ENCODE measurements around the gene ALKBH3.

The ALKBH3 gene

GRCh38 chr11:43962383-43963278 lies 82.0 kb downstream of the ALKBH3 start:
- no peak for DNase-seq (ENCODE audit: low read depth in 2 of 2)

- no peak for DNase-seq (ENCODE audit: low read depth in 2 of 2)
Measured at GRCh38 chr11:43963279-43963620, 82.6 kb downstream of the ALKBH3 start.

GRCh38 chr11:43967661-43968060 lies 87.0 kb downstream of the ALKBH3 start:
- DNase-seq (ENCODE audit: low read depth in 2 of 2), result no peak

- no peak for DNase-seq (ENCODE audit: low read depth in 2 of 2)
Measured at GRCh38 chr11:43968719-43969118, 88.1 kb downstream of the ALKBH3 start.

GRCh38 chr11:43969543-43969942 lies 88.9 kb downstream of the ALKBH3 start:
- DNase-seq (ENCODE audit: low read depth in 2 of 2), result no peak

Measured in stimulated activated CD4-positive, alpha-beta T cell treated with anti-CD3 and anti-CD28 coated beads, Interleukin-12 subunit alpha, Interleukin-12 subunit beta, amount 100 ng/mL, for 24 hours (primary cell).